GM18858 (cell line): ENCODE measurements around the gene VPS37D.
"Not testable (repeated sequence)": the region's sequence is repeated elsewhere in the genome, so short reads cannot be mapped to it uniquely, and the experiment has no call there.

Experiments
- ATAC-seq: cut with Tn5 transposase; IDR thresholded peaks from one replicate; pipeline ENCODE4 v1.9.1; 2021; ENCODE audit not compliant: unreplicated experiment

VPS37D gene, protein sequence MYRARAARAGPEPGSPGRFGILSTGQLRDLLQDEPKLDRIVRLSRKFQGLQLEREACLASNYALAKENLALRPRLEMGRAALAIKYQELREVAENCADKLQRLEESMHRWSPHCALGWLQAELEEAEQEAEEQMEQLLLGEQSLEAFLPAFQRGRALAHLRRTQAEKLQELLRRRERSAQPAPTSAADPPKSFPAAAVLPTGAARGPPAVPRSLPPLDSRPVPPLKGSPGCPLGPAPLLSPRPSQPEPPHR

DNA sequence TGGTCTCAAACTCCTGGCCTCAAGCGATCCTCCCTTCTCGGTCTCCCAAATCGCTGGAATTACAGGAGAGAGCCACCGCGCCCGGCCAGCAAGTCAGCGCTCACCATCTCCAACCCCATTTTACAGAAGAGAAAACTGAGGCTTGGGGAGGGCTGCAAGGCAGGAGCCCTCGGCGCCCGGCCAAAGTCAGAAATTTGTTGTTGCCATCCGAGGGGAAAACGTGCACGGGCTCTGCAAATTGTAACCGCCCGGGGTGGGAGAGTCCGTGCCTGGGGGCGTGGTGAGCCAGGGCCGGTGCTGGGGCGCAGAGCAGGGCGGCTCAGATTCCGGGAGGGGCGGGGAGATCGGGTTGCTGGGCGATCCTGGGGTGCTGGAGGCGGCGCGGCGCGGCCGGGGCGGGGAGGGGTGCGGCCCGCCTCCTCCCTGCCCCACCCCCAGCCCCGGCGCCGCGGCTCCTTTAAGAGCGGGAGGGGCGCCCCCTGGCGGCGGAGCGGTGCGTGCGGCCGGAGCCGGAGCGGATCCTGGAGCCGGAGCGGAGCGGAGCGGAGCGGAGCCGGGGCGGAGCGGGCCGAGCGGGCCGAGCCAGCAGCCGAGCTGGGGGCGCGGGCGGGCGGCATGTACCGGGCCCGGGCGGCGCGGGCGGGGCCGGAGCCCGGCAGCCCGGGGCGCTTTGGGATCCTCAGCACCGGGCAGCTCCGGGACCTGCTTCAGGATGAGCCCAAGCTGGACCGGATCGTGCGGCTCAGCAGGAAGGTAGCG, at the start of gene VPS37D:
Gene VPS37D (plus strand): TSS at position 488 of the 759 bp plus-strand sequence. CDS start 128 bp downstream, at position 616.
- peak; percentile 68 for ATAC-seq

DNA sequence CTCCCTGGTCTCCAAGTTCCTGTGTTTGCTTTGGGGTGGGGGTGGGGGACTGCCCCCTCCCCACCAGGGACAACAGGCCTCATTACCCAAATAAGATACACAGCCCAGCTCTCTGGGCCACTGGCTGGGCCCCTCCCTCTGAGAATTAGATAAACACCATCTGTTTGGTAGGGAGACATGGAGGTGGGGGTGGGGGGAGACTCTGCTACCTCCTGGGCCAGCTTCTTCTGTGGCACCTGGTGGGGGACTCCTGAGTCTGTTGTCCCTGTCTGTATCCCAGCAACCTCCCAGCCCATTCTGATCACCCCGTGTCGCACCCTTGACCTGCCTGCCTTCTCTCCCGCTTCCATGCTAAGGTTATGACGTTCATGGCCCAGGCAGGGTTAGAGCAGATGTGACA, 49.1 kb upstream of the VPS37D start:
- ATAC-seq = no peak

DNA sequence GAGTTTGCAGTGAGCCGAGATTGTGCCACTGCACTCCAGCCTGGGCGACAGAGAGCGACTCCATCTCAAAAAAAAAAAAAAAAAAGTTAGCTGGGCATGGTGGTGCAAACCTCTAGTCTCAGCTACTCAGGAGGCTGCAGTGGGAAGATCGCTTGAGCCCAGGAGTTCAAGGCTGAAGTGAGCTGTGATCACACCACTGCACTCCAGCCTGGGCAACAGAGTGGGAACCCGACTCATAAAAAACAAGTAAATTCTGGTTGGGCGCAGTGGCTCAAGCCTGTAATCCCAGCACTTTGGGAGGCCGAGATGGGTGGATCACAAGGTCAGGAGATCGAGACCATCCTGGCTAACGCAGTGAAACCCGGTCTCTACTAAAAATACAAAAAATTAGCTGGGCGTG, 48.2 kb upstream of the VPS37D start:
- ATAC-seq = not testable (repeated sequence)

DNA sequence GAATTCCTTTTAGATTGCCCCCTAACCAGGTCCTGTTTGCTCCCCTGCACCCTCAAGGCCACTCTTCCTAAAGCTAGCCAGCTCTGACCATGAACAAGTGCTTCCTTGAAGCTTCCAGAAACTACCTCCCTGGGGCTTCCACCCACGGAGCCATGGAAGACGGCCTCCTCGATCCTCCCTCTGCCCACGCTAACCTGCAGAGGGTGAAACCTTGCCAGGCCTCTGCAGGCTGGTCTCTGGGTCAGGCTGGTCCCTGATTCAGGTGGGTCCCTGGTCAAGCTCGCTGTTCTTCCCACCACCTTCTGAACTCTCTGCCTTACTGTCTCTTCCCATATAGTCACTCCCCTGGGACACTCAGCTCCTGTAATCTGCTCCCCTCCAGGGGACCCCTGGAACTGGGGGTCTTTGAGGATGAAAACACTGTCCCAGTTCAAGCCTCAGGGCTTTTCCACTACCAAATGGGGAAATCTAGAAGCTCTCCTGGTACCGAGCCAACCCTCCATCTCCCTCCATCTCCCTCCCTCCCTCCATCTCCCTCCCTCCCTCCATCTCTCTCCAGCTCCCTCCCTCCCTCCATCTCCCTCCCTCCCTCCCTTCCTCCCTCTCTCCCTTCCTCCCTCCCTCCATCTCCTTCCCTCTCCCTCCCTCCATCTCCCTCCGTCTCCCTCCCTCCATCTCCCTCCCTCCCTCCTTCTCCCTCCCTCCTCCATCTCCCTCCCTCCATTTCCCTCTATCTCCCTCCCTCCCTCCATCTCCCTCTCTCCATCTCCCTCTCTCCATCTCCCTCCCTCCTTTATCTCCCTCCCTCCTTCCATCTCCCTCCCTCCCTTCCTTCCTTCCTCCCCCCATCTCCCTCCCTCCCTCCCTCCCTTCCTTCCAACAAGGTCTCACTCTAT, 46.2 kb upstream of the VPS37D start:
- ATAC-seq = no peak

DNA sequence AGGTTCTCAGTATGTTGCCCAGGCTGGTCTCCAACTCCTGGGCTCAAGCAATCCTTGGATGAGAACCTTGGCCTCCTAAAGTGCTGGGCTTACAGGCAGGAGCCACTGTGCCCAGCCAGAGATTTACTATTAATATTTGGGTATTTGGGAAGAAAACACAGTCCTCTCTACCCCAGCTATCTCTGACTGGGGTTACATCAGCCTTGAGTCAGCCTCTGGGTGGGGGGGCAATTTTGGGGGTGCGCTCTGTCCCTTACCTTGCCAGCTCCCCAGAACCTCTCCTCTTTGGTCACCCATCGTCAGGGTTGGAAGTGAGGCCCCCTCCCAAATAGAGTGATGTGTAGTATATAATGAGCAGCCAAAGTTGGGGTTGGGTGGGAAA, 45.1 kb upstream of the VPS37D start:
- no peak for ATAC-seq

DNA sequence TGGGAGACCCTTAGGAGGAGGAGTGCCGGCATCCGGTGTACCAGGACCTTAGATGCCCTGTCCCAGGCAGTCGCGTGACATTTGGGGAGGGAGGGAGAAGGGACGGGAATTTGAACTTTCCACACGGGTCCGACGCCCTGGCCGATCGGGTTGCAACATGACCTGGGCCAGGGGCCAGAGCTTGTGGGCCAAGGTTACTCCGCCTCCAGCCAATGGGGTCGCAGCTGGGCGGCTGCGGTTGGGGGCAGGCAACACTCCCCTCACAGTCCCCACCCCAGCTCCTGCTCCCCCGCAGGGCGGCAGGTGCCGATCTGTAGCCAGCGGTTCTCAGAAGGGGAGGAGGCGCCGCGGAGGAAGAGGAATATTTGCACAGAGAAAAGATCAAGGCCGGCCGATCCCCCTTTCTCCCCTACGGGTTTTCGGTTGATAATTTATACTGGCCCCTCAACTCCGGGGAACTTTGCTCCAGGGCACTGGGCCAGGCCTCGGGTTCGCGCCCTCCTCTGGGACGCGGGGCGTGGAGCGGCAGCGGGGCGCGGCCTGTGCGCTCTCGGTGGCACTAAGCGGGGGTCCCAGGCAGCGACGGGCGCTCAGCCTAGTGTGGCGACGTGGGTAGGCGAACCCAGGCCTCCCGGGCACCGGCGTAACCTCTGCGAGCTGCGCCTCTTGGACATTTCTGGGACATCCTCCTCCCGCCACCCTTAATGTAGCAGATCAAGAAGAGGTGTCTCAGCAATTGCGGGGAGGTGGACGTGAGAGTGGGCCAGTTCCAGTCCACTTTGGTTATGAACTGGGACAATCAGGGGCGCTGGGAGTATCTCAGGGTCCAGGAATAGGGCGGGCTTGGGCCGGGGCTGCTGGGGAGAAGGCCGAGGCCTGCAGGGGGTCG, 44.5 kb upstream of the VPS37D start:
- no peak for ATAC-seq

DNA sequence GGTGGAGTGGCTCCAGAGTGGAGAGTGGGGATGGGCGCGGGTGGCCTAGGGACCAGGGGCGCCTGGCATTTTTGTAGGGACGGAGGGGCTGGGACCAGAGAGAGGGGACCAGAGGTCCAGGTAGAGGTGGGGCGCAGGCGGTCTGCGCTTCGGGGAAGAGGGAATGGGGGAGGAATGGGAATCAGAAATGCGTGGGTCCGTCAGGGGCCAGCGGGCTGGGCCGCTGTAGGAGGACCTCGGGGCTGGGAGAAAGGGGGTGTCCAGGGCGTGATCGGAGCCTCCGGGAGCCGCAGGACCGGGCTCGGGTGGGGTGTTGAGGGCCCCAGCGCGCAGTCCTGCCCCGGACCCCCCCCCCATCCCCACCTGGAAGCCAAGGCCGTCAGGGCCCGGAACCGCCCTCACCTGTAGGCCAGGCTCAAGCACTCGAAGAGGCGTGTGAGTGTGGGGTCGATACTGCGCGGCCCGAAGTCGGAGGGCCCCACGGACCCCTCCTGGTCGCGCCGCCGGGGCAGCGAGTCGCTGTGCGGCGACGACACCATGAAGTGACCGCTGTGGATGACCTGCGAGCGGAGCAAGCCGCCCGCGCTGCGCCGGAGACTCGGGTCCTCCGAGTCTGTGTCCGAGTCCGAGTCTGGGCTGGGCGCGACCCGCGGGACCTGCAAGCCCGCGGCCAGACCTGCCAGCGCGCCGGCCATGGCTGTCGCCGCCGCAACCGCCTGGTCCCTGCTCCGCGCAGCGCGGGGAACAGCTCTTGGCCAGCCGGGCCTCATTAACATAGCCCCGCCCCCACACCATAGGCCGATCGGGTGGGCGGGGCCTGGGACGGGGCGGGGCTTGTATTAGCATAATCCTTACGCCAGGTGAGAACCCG, 43.6 kb upstream of the VPS37D start, which contains the start of gene MLXIPL:
Gene MLXIPL (minus strand): TSS at position 725 of the 871 bp plus-strand sequence. CDS start 30 bp downstream, at position 695.
- no peak for ATAC-seq

DNA sequence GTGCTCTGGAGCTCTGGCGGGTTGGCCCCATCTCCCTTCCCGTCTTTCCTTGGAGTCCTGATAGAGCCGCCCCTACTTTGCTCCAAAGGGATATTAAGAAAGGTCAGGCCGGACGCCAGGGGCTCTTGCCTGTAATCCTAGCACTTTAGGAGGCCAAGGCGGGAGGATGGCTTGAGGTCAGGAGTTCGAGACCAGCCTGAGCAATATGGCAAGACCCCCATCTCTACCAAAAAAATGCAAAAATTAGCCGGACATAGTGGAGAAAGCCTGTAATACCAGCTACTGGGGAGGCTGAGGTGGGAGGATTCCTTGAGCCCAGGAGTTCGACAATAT, 43.0 kb upstream of the VPS37D start:
- no peak for ATAC-seq

DNA sequence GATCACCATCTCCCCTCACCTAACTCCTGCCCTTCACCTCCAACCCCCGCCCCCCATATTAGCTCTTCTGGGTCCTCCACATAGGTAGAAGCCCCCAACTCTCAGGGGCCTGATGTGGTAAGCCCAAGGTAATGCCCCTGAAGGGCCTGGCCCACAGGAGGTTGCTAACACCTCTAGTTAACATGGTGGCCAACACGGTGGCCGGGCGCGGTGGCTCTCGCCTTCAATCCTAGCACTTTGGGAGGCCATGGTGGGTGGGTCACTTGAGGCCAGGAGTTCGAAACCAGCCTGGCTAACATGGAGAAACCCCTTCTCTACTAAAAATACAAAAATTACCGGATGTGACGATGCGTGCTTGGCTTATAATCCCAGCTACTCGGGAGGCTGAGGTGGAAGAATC, 42.4 kb upstream of the VPS37D start:
- ATAC-seq = no peak

DNA sequence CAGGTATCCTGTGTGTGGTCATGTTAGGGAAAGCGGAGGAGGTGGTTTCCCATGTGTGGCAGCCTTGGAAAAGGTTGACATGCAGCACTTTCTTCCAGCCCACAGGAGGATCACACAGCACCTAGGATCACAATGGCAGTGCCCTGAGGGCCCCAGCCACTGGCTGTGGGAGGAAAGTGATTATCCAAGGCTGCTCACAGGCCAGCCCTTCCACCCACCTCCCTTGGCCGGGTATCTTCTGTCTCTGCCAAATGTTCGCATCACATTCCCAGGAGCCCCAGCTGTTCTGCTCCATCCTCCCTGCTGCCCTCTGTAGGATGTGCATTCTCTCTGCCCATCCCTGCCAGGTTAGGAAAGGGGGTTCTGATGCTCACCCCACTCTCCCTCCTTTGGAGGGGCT, 40.8 kb upstream of the VPS37D start:
- ATAC-seq = no peak

DNA sequence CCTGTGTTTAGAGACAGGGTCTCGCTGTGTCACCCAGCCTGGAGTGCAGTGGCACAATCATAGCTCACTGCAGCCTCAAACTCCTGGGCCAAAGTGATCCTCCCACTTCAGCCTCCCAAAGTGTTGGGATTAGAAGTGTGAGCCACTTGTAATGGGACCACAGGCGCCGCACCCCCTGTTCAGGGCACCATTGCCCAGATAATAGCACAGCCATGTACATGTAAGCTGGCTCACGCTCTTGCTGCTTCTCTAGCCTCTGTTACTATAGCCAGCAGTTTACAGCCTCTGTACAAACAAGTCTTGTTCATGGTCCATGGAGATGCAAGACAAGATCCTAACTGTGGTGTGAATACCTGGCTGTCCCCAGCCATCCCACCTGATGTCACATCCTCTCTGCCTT, 39.1 kb upstream of the VPS37D start:
- no peak for ATAC-seq

DNA sequence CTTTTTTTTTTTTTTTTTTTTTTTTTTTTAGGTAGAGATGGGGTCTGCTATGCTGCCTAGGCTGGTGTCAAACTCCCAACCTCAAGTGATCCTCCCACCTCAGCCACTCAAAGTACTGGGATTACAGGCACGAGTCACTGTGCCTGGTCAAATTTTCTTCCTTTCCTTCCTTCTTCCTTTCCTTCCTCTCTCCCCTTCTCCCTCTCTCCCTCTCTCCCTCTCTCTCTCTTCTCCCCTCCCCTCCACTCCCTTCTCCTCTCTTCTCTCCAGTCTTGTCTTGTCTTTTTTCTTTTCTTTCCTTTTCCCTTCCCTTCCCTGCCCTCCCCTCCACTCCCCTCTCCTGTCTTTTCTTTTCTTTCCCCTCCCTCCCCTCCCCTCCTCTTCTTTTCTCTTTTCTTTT, 36.1 kb upstream of the VPS37D start:
- no peak for ATAC-seq

DNA sequence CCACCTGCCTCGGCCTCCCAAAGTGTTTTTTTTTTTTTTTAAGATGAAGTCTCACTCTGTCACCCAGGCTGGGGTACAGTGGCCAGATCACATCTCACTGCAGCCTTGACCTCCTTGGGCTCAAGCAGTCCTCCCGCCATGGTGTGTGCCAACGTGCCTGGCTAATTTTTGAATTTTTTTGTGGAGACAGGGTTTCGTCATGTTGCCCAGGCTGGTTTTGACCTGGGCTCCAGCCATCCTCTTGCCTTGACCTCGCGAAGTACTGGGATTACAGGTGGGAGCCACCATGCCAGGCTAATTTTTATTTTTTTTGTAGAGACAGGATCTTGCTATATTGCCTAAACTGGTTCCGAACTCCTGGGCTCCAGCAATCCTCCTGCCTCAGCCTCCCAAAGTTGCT, 34.3 kb upstream of the VPS37D start:
- no peak for ATAC-seq

DNA sequence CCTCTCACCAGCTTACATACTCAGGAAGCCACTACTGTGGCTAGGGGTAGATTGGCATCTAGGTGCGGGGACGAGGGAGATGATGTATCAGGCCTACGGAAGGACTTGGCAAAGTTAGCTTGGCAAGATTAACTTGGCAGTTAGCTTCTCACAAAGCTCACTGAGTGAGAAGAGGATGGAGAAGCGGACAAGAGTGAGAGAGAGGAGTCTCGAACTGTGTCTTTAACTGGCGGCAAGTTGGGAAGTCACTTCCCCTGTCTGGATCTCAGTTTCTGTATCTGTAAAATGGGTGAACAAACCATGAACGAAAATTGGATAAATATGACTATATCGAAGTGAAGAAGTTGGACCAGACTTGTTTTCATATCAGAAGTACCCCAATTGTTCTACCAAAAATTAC, 33.8 kb upstream of the VPS37D start:
- ATAC-seq = no peak

DNA sequence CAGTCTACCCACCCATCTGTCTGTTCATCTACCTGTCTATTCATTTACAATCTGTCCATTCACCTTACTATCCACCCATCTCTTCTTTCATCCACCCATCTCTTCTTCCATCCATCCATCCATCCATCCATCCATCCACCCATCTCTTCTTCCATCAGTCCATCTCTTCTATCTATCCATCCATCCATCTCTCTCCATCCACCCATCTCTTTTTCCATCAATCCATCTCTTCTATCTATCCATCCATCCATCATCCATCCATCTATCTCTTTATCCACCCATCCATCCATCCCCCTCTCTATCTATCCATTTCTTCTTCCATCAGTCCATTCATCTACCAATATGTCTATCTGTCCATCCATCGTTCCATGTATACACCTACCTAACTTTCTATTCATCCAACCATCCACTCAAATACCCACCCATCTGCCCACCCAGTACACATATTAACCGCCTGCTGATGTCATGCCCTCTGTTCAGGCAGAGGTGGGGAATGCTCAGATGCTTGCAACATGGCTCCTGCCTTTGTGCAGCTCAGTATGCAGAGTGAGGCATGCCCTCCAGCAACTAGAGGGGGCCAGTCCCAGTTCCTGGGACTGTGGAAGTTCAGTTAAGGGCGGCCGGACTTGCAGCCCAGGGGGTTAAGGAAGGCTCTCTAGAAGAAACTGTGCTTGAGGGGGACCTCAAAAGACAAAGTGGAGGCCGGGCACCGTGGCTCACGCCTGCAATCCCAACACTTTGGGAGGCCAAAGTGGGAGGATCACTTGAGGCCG, 32.0 kb upstream of the VPS37D start:
- no peak for ATAC-seq

DNA sequence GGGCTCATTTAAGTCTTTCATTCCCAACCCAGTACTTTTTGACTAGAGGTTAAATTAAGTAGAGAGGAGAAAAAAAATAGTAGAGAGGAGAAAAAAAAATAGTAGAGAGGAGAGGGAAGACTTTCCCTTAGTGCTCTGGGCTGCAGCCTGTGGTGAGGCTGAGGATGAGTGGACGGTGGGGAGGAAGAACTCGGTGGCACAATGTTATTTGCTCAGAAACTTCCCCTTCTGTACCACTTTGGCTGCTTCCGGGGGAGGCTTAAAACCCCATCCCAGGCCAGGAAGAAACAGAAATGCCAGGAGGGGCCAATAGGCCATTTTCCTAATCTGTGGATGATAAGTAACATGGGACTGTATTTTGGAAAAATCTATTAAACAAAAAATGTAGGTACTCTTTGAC, 28.7 kb upstream of the VPS37D start:
- no peak for ATAC-seq

DNA sequence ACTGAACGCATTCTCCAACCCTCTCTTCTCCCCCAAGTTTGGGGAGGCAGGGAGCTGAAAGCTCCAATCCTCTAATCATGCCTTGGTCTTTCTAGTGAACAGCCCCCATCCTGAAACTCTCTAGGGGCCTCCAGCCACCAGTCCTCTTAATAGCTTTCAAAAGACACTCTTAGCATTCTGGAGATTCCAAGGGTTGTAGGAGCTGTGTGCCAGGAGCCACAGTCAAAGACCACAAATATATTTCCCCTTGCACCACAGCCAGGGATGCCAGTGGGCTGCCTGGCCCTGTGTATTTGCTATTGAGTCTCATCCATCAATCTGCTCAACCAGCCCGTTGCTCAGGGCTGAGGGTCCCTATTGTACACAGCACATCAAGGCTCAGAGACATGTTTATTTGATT, 24.8 kb upstream of the VPS37D start:
- ATAC-seq = no peak

DNA sequence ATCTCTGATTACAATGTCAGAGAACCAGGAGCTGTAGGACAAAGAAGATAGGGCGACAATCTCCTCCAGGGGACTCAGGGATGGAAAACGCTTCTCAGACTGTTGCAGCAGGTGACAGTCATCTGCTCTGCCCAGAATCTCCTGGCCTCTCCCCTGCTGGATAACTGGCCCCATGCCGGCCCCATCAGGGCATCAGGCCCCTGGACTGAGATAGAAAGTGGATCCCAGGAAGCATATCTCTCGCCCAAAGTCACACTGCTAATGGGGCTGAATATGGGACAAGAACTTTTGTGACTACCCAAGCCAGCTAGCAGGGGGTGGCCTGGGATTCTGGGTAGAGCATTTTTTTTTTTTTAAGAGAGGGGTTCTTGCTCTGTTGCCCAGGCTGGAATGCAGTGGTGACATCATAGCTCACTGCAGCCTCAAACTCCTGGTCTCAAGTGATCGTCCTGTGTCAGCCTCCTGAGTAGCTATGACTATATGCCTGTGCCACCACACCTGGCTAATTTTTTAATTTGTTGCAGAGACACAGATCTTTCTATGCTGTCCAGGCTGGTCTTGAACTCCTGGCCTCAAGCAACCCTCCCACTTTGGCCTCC, 22.8 kb upstream of the VPS37D start:
- no peak for ATAC-seq
